ENCODE results near the gene MEGF10.

The MEGF10 gene

GRCh38 chr5:127322403-127322802, 31.8 kb downstream of the MEGF10 start:
- Histone ChIP-seq H3K9me3 (ENCODE audit: insufficient read depth, low read length) (no peaks in the 10 kb centered on the region), H3K79me2 (ENCODE audit: low read length) (no peaks in the 10 kb centered on the region), H3K27ac (ENCODE audit: low read length) (no peak overlapping the region), H4K20me1 (ENCODE audit: insufficient read depth, low read length) (no peaks in the 10 kb centered on the region), H3K4me2 (ENCODE audit: low read length) (no peak overlapping the region), H3K36me3 (replicated peaks; ENCODE audit: low read depth, low read length) (no peaks in the 10 kb centered on the region), H3K9ac (ENCODE audit: low read length) (no peak overlapping the region), H3K4me3 (ENCODE audit: low read length) (no peak overlapping the region), H2AFZ (ENCODE audit: low read depth, low read length) (no peak overlapping the region), H3K27me3 (ENCODE audit: low read depth, low read length) (no peaks in the 10 kb centered on the region), H3K4me1 (ENCODE audit: low read length) (peaks cover 8% of the 10 kb centered on the region)
- TF ChIP-seq EZH2phosphoT487 (IDR thresholded peaks at IDR 0.05; ENCODE audit: low read depth) = no peak
- TF ChIP-seq CTCF (IDR thresholded peaks at IDR 0.05; ENCODE audit: low read depth, low read length) = no peak

GRCh38 chr5:127324756-127325155, 34.2 kb downstream of the MEGF10 start:
- Histone ChIP-seq H2AFZ (ENCODE audit: low read depth, low read length) (no peak overlapping the region), H3K9ac (ENCODE audit: low read length) (no peak overlapping the region), H3K4me1 (ENCODE audit: low read length) (peaks cover 8% of the 10 kb centered on the region), H4K20me1 (ENCODE audit: insufficient read depth, low read length) (no peaks in the 10 kb centered on the region), H3K4me2 (ENCODE audit: low read length) (no peak overlapping the region), H3K9me3 (ENCODE audit: insufficient read depth, low read length) (no peaks in the 10 kb centered on the region), H3K79me2 (ENCODE audit: low read length) (no peaks in the 10 kb centered on the region), H3K27ac (ENCODE audit: low read length) (no peak overlapping the region), H3K36me3 (replicated peaks; ENCODE audit: low read depth, low read length) (no peaks in the 10 kb centered on the region), H3K4me3 (ENCODE audit: low read length) (no peak overlapping the region), H3K27me3 (ENCODE audit: low read depth, low read length) (no peaks in the 10 kb centered on the region)
- TF ChIP-seq CTCF (IDR thresholded peaks at IDR 0.05; ENCODE audit: low read depth, low read length) (no peak), EZH2phosphoT487 (IDR thresholded peaks at IDR 0.05; ENCODE audit: low read depth) (no peak)

- H3K27ac ChIP-seq (ENCODE audit: low read length) = no peak overlapping the region
- H3K27me3 ChIP-seq (ENCODE audit: low read depth, low read length) = no peaks in the 10 kb centered on the region
- H3K9ac ChIP-seq (ENCODE audit: low read length) = no peak overlapping the region
- no peaks in the 10 kb centered on the region for H3K79me2 ChIP-seq (ENCODE audit: low read length)
- no peak overlapping the region for H3K4me2 ChIP-seq (ENCODE audit: low read length)
- H3K4me3 ChIP-seq (ENCODE audit: low read length) = no peak overlapping the region
- H3K9me3 ChIP-seq (ENCODE audit: insufficient read depth, low read length) = no peaks in the 10 kb centered on the region
- no peaks in the 10 kb centered on the region for H3K4me1 ChIP-seq (ENCODE audit: low read length)
- no peaks in the 10 kb centered on the region for H4K20me1 ChIP-seq (ENCODE audit: insufficient read depth, low read length)
- H3K36me3 ChIP-seq (replicated peaks; ENCODE audit: low read depth, low read length) = no peaks in the 10 kb centered on the region
- TF ChIP-seq EZH2phosphoT487 (IDR thresholded peaks at IDR 0.05; ENCODE audit: low read depth) = no peak
- no peak for TF ChIP-seq CTCF (IDR thresholded peaks at IDR 0.05; ENCODE audit: low read depth, low read length)
- no peak overlapping the region for H2AFZ ChIP-seq (ENCODE audit: low read depth, low read length)
Observed at GRCh38 chr5:127326431-127326830, 35.8 kb downstream of the MEGF10 start.

GRCh38 chr5:127326976-127327755, 36.6 kb downstream of the MEGF10 start:
- no peak overlapping the region for H2AFZ ChIP-seq (ENCODE audit: low read depth, low read length)
- H4K20me1 ChIP-seq (ENCODE audit: insufficient read depth, low read length) = no peaks in the 10 kb centered on the region
- TF ChIP-seq EZH2phosphoT487 (IDR thresholded peaks at IDR 0.05; ENCODE audit: low read depth) = no peak
- TF ChIP-seq CTCF (IDR thresholded peaks at IDR 0.05; ENCODE audit: low read depth, low read length) = no peak
- H3K4me1 ChIP-seq (ENCODE audit: low read length) = no peaks in the 10 kb centered on the region
- no peaks in the 10 kb centered on the region for H3K79me2 ChIP-seq (ENCODE audit: low read length)
- H3K27me3 ChIP-seq (ENCODE audit: low read depth, low read length) = no peaks in the 10 kb centered on the region
- H3K4me3 ChIP-seq (ENCODE audit: low read length) = no peak overlapping the region
- no peak overlapping the region for H3K27ac ChIP-seq (ENCODE audit: low read length)
- no peak overlapping the region for H3K4me2 ChIP-seq (ENCODE audit: low read length)
- H3K9me3 ChIP-seq (ENCODE audit: insufficient read depth, low read length) = no peaks in the 10 kb centered on the region
- H3K36me3 ChIP-seq (replicated peaks; ENCODE audit: low read depth, low read length) = no peaks in the 10 kb centered on the region
- no peak overlapping the region for H3K9ac ChIP-seq (ENCODE audit: low read length)
